Osteoblast (primary cell): ENCODE data around the gene SOWAHB. TPM values are rescaled to one million over a fixed set of nuclear protein-coding genes. Genes with fewer than 3 reads are reported as not detected.
"Not testable (repeated sequence)": the region's sequence is repeated elsewhere in the genome, so short reads cannot be mapped to it uniquely, and the experiment has no call there.

ENCODE experiments used
- DNase-seq: peaks from one replicate; pipeline ENCODE4 v3.0.0; 2011; ENCODE audit warnings: low spot score, mixed read lengths; ENCODE audit not compliant: insufficient read length; ENCODE audit errors: missing footprints
- H2AFZ ChIP-seq: 2 replicates; pipeline ENCODE4 v1.6.0; 2011; ENCODE audit warnings: mild to moderate bottlenecking, low read length
- H3K27ac ChIP-seq: 2 replicates; pipeline ENCODE4 v1.5.1; 2011; ENCODE audit warnings: mild to moderate bottlenecking, low read depth, low read length, moderate library complexity
- H3K27me3 ChIP-seq: 2 replicates; pipeline ENCODE4 v1.6.0; 2012; ENCODE audit warnings: mild to moderate bottlenecking, control low read depth, inconsistent platforms, low read length, moderate library complexity; ENCODE audit not compliant: insufficient read depth
- H3K36me3 ChIP-seq: 2 replicates; pipeline ENCODE4 v1.5.1; 2011; ENCODE audit warnings: mild to moderate bottlenecking, low read length, control low read depth, moderate library complexity; ENCODE audit not compliant: insufficient read depth
- H3K4me1 ChIP-seq: 2 replicates; pipeline ENCODE4 v1.5.1; 2011; ENCODE audit warnings: mild to moderate bottlenecking, low read length, control low read depth, moderate library complexity; ENCODE audit not compliant: insufficient read depth
- H3K4me2 ChIP-seq: 2 replicates; pipeline ENCODE4 v1.6.0; 2011; ENCODE audit warnings: mild to moderate bottlenecking, low read length; ENCODE audit not compliant: insufficient read depth
- H3K4me3 ChIP-seq: fragments of 200-600 bp; sonication (generic); 3 replicates; pipeline ENCODE4 v1.5.1; 2012; ENCODE audit warnings: mild to moderate bottlenecking, low read length, inconsistent platforms; ENCODE audit not compliant: insufficient read depth
- H3K79me2 ChIP-seq: 2 replicates; pipeline ENCODE4 v1.6.0; 2012; ENCODE audit warnings: mild to moderate bottlenecking, low read length, control low read depth, inconsistent platforms; ENCODE audit not compliant: insufficient read depth
- H3K9me3 ChIP-seq: 2 replicates; pipeline ENCODE4 v1.5.1; 2011; ENCODE audit warnings: low read depth, low read length, control low read depth
- H4K20me1 ChIP-seq: 2 replicates; pipeline ENCODE4 v1.6.0; 2012; ENCODE audit warnings: mild to moderate bottlenecking, low read length, control low read depth; ENCODE audit not compliant: insufficient read depth
- total RNA-seq: library from RNA; depleted of rRNA; stranded (reverse); fragments of >200 nt; gene quantifications from 2 replicates; pipeline ENCODE4 v1.2.3, GENCODE V29; 2012
- TF ChIP-seq, protein P1 (sequence below): IDR thresholded peaks from 2 replicates; pipeline ENCODE4 v1.5.1; 2011; ENCODE audit warnings: mild to moderate bottlenecking, low read depth, low read length, moderate library complexity; ENCODE audit errors: extremely low read depth

Gene SOWAHB
- total RNA-seq, 1 donor: under 0.01 TPM

DNA sequence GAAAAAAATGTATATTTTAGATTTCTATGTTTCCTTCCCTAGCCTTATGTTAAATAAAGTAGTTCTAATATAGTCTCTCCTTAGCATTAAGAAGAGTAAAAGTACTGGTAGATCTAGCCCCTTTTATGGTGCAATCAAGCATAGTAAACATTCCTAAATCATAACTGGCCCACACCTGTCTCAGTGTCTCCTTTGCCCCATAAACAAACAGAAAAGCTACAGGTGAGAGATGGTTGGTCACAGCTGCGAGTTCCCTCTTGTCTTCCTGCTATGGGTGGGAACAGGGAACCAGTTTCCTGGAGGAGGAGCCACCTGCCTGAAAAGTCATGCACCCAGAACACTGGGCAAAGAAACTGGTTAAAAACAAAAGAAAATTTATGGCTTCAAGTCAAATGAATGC lies 16.6 kb downstream of the SOWAHB start:
- Histone ChIP-seq H4K20me1 (no peaks in the 10 kb centered on the region), H3K9me3 (no peaks in the 10 kb centered on the region), H3K36me3 (no peaks in the 10 kb centered on the region), H3K27ac (no peak overlapping the region), H3K4me2 (no peak overlapping the region), H3K79me2 (no peaks in the 10 kb centered on the region), H3K27me3 (no peaks in the 10 kb centered on the region), H3K4me3 (no peak overlapping the region), H2AFZ (no peak overlapping the region), H3K4me1 (no peaks in the 10 kb centered on the region)
- TF ChIP-seq, protein P1, sequence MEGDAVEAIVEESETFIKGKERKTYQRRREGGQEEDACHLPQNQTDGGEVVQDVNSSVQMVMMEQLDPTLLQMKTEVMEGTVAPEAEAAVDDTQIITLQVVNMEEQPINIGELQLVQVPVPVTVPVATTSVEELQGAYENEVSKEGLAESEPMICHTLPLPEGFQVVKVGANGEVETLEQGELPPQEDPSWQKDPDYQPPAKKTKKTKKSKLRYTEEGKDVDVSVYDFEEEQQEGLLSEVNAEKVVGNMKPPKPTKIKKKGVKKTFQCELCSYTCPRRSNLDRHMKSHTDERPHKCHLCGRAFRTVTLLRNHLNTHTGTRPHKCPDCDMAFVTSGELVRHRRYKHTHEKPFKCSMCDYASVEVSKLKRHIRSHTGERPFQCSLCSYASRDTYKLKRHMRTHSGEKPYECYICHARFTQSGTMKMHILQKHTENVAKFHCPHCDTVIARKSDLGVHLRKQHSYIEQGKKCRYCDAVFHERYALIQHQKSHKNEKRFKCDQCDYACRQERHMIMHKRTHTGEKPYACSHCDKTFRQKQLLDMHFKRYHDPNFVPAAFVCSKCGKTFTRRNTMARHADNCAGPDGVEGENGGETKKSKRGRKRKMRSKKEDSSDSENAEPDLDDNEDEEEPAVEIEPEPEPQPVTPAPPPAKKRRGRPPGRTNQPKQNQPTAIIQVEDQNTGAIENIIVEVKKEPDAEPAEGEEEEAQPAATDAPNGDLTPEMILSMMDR: no peak
- DNase-seq: no peak

DNA sequence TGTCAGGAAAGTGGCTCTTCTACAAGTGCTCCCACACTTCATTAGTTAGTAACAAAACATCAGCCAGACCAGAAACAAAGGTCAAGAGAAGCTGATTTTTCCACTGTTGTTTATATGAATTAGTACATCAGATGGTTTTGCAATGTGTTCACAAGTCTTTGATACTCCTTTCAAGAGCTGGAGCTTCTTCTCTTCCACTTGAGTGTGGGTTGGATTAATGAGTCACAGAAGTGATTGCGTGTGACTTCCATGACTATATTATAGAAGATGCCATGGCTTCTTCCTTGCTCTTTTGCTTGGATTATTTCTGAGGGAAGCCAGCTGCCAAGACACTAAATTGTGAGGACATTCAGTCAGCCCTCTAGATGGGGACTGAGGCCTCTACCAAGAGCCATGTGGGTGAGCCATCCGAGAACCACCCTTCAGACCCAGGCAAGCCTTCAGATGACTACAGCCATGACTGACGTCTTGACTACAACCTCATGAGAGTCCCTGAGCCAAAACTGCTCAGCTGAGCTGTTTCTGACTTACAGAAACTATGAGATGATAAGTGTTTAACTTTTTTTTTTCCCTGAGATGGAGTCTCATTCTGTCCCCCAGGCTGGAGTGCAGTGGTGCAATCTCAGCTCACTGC lies 18.1 kb downstream of the SOWAHB start:
- no peaks in the 10 kb centered on the region for H3K79me2 ChIP-seq
- DNase-seq: no peak
- H3K27me3 ChIP-seq: no peaks in the 10 kb centered on the region
- no peaks in the 10 kb centered on the region for H3K9me3 ChIP-seq
- no peaks in the 10 kb centered on the region for H3K4me1 ChIP-seq
- H3K4me3 ChIP-seq: no peak overlapping the region
- H4K20me1 ChIP-seq: no peaks in the 10 kb centered on the region
- H3K36me3 ChIP-seq: no peaks in the 10 kb centered on the region
- TF ChIP-seq, protein P1: no peak
- H3K4me2 ChIP-seq: no peak overlapping the region
- H3K27ac ChIP-seq: no peak overlapping the region
- no peak overlapping the region for H2AFZ ChIP-seq

DNA sequence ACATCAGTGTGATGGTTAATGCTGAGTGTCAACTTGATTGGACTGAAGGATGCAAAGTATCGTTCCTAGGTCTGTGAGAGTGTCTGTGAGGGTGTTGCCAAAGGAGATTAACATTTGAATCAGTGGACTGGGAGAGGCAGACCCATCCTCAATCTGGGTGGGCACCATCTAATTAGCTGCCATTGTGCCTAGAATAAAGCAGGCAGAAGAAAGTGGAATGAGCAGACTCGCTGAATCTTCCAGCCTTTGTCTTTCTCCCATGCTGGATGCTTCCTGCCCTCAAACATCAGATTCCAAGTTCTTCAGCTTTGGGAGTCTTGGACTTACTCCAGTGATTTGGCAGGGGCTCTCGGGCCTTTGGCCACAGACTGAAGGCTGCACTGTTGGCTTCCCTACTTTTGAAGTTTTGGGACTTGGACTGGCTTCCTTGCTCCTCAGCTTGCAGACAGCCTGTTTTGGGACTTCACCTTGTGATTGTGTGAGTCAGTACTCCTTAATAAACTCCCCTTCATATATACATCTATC lies 19.2 kb downstream of the SOWAHB start:
- H3K9me3 ChIP-seq, H3K4me1 ChIP-seq, H3K27me3 ChIP-seq, H3K36me3 ChIP-seq, H3K27ac ChIP-seq, H4K20me1 ChIP-seq, H3K4me3 ChIP-seq, DNase-seq, H3K79me2 ChIP-seq, H2AFZ ChIP-seq, H3K4me2 ChIP-seq: not testable (repeated sequence)

DNA sequence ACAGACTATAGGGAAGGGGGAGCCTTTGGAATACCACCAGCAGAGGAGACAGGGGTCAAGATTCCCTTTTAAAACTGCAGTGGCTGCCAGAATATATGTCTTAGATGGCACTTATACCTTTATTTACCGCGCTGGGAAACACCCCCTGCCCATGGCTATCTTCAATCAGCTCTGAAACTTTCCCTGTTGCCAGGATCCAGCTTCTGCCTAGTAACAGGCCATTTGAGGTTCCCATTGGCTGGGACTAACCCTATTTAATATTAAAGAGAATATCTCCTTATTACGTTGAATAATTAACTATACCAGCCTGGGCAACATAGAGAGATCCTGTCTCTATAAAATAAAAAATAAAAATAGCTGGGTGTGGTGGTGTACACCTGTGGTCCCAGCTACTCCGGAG lies 23.8 kb downstream of the SOWAHB start:
- no peak overlapping the region for H2AFZ ChIP-seq
- H3K79me2 ChIP-seq: no peaks in the 10 kb centered on the region
- H3K27me3 ChIP-seq: peaks cover 7% of the 10 kb centered on the region
- no peak for DNase-seq
- TF ChIP-seq, protein P1: no peak
- no peak overlapping the region for H3K4me3 ChIP-seq
- H3K9me3 ChIP-seq: no peaks in the 10 kb centered on the region
- no peaks in the 10 kb centered on the region for H3K4me1 ChIP-seq
- H3K36me3 ChIP-seq: no peaks in the 10 kb centered on the region
- no peak overlapping the region for H3K4me2 ChIP-seq
- H4K20me1 ChIP-seq: no peaks in the 10 kb centered on the region
- no peak overlapping the region for H3K27ac ChIP-seq
